Inferior parietal cortex (tissue), 1 donor: ENCODE data around the gene PALLD.

Experiments
- DNase-seq: peaks from one replicate; pipeline ENCODE4 v3.0.0-alpha.2; 2016; ENCODE audit errors: extremely low spot score

The PALLD gene

GRCh38 chr4:168647646-168648375 lies 151.0 kb downstream of the PALLD start:
- DNase-seq, result no peak

- DNase-seq, result no peak
These were observed 151.6 kb downstream of the PALLD start for GRCh38 chr4:168648494-168648893.

GRCh38 chr4:168648929-168649328 lies 152.1 kb downstream of the PALLD start:
- no peak for DNase-seq

GRCh38 chr4:168651374-168651773 lies 154.5 kb downstream of the PALLD start:
- no peak for DNase-seq

GRCh38 chr4:168651864-168652263 lies 155.0 kb downstream of the PALLD start:
- no peak for DNase-seq

- no peak for DNase-seq
These were observed 155.9 kb downstream of the PALLD start for GRCh38 chr4:168652755-168653154.

- DNase-seq, result no peak
These were observed 157.4 kb downstream of the PALLD start for GRCh38 chr4:168654104-168654847.

- DNase-seq, result no peak
These were observed 158.0 kb downstream of the PALLD start for GRCh38 chr4:168654848-168655174.

GRCh38 chr4:168655182-168655581 lies 158.3 kb downstream of the PALLD start:
- no peak for DNase-seq

GRCh38 chr4:168656055-168656660 lies 159.3 kb downstream of the PALLD start:
- no peak for DNase-seq

- DNase-seq, result no peak
These were observed 160.2 kb downstream of the PALLD start for GRCh38 chr4:168656946-168657473.

GRCh38 chr4:168658751-168659150 lies 161.9 kb downstream of the PALLD start:
- no peak for DNase-seq

- DNase-seq, result no peak
These were observed 163.1 kb downstream of the PALLD start for GRCh38 chr4:168659741-168660465.

GRCh38 chr4:168662297-168662984 lies 165.6 kb downstream of the PALLD start:
- no peak for DNase-seq

GRCh38 chr4:168664242-168664891 lies 167.5 kb downstream of the PALLD start:
- DNase-seq, result no peak

GRCh38 chr4:168666531-168666930 lies 169.7 kb downstream of the PALLD start:
- DNase-seq, result no peak

- DNase-seq, result no peak
These were observed 170.5 kb downstream of the PALLD start for GRCh38 chr4:168667376-168667775.

GRCh38 chr4:168667921-168668320 lies 171.1 kb downstream of the PALLD start:
- no peak for DNase-seq

GRCh38 chr4:168673476-168673875 lies 176.6 kb downstream of the PALLD start:
- DNase-seq, result no peak

- DNase-seq, result no peak
These were observed 177.4 kb downstream of the PALLD start for GRCh38 chr4:168674077-168674747.
